Stimulated activated naive CD8-positive, alpha-beta T cell treated with anti-CD3 and anti-CD28 coated beads, Interleukin-15, amount 100 ng/mL, for 72 hours (primary cell): Measurements from ENCODE around the gene SIAE.

ENCODE experiments used
- ATAC-seq: fragments of 150-1000 bp; cut with Tn5 transposase; 2 replicates; pipeline ENCODE4 v1.10.0; 2021; ENCODE audit warnings: mild to moderate bottlenecking, moderate library complexity
- DNase-seq, 2 donors: peaks; one replicate each; pipeline ENCODE4 v3.0.0; 2021 to 2022
- H3K27ac Mint-ChIP-seq, 2 donors: one replicate each; pipeline ENCODE4 v1.8.0; 2022; ENCODE audit warnings: mild to moderate bottlenecking in 2 of 2, mixed read lengths in 2 of 2, moderate library complexity in 2 of 2
- H3K27me3 Mint-ChIP-seq: one replicate; pipeline ENCODE4 v1.8.0; 2022; ENCODE audit warnings: mixed read lengths
- H3K4me1 Mint-ChIP-seq: one replicate; pipeline ENCODE4 v1.8.0; 2022; ENCODE audit warnings: mild to moderate bottlenecking, mixed read lengths
- H3K4me3 Mint-ChIP-seq, 2 donors: one replicate each; pipeline ENCODE4 v1.8.0; 2022; ENCODE audit warnings: mild to moderate bottlenecking in 2 of 2, mixed read lengths in 2 of 2, moderate library complexity in 1 of 2
- H3K9me3 Mint-ChIP-seq, 2 donors: one replicate each; pipeline ENCODE4 v1.8.0; 2022; ENCODE audit warnings: mixed read lengths in 2 of 2

Gene SIAE

DNA sequence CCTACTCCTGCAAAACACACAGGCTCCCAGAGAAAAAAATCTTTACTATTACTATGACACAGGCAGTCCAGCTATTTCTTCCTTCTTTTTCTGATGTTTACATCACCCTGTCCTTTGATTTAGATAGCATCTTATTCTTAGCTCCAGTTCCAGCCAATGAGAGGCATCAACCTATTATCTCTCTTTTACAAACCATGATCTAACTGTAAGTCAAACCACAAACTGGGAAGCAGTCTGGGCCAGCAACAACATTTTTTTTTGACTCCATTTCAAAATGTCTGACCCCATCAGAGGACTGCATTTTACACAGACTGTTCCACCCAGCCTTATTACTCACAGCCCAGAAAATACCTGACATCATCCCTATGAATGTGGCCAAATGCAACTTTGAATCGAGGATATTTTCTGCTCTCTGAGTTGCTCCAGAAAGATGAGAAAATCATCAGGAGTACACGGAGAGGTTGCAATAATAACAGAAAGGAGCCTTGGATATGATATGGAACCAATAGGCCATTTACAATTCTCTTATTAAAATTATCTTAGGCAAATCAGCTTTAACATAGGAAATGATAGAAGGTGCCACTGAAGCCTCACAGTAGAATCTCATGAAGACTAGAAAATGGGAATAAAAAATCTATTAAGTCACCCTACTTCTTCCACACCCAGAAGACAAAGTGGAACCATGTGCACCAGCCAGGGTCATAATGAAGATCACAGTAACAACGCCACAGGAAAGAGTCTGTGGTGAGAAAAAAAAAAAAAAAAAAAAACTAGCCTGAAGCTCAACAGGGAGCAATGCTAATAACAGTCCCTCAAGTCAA, 29.7 kb downstream of the SIAE start:
- H3K4me1 Mint-ChIP-seq, result no peaks in the 10 kb centered on the region
- DNase-seq (no peak), ATAC-seq (no peak)
- H3K9me3 Mint-ChIP-seq, result no peaks in the 10 kb centered on the region
- H3K4me3 Mint-ChIP-seq, result no peak overlapping the region
- H3K27ac Mint-ChIP-seq, result no peak overlapping the region
- no peaks in the 10 kb centered on the region for H3K27me3 Mint-ChIP-seq

DNA sequence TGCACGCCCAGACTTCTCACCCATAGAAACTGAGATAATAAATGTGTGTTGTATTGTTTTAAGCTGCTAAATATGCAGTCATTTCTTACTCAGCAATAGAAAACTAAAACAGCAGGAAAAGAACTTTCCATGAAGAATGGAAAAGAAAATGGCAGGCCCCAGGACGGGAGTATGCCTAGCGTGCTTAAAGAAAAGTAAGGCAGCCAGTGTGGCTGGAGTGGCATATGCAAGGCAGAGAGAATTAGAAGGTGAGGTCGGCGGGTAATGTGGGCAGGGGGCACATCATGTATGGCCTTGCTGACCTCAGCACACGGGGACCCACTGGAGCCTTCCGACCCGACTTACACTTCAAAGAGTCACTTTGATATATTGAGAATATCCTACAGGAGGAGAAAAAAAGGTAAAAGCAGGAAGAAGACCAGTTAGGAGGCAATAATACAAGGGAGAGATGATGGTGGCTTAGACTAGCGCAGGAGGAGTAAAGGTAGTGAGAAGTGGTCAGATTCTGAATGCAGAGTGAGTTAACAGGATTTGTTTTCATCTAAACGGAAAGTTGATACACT, 30.4 kb downstream of the SIAE start:
- Mint-ChIP-seq H3K4me1 (no peaks in the 10 kb centered on the region), H3K27me3 (no peaks in the 10 kb centered on the region), H3K4me3 (no peak overlapping the region), H3K9me3 (no peaks in the 10 kb centered on the region), H3K27ac (no peak overlapping the region)
- ATAC-seq (no peak), DNase-seq (no peak)

DNA sequence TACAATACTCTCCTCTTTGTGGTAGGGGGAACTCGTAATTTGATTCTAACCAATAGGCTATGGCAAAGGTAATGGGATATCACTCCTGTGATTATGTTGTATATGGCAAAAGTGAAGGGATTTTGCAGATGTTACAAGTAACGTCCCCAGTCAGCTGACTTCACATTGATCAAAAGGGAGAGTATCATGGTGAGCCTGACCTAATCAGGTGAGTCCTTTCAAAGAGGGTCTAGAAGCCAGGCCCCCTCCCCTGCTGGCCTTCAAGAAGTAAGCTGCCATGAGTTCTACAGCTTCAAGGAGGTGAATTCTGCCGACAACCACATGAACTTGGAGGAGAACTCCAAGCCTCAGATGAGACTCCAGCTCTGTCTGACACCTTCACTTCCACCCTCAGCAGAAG, 30.9 kb downstream of the SIAE start:
- H3K4me3 Mint-ChIP-seq, result no peak overlapping the region
- no peak for DNase-seq
- H3K27ac Mint-ChIP-seq, result no peak overlapping the region
- ATAC-seq, result no peak
- no peaks in the 10 kb centered on the region for H3K9me3 Mint-ChIP-seq
- H3K4me1 Mint-ChIP-seq, result no peaks in the 10 kb centered on the region
- H3K27me3 Mint-ChIP-seq, result no peaks in the 10 kb centered on the region

DNA sequence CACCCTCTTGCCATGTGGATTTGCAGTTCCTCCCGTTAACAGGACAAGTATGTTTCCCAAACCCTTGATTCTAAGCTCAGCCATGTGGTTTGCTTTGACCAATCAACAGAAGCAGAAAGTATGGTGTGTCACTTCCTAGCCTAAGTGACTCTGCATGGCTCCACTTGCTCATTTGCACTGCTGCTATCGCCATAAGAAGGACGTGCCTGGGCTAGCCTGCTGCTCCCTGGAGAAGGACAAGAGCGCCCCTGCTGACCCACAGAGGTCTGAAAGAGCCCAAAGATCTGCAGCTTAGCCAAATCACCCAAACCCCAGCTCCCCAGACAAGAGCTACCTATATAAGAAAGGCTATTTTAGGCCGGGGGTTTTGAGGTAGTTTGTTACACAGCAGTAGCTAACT, 32.9 kb downstream of the SIAE start:
- Mint-ChIP-seq H3K4me1 (no peaks in the 10 kb centered on the region), H3K4me3 (no peak overlapping the region), H3K27me3 (no peaks in the 10 kb centered on the region), H3K9me3 (no peaks in the 10 kb centered on the region), H3K27ac (peak overlapping the region in 1 of 2 donors; percentile 21)
- DNase-seq (no peak), ATAC-seq (no peak)

DNA sequence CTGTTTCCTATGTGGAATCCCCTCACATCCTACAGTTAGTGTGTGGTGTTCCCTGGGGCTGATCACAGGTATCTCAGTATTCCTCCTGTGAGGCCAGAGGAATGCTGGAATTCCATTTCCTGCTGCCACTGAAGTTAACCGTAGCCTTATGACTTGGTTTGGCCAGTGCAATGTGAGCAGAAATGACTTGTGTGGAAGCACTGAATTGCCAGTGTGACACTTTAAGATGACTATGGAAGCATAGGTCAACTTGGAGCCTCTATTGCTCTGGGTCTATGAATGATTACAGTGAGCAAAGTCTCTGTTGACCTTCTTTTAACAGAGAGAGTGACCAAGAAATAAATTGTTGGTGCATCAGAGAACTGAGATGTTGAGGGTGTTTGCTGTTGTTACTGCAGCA, 34.4 kb downstream of the SIAE start:
- H3K27ac Mint-ChIP-seq, result no peak overlapping the region
- H3K4me1 Mint-ChIP-seq, result no peaks in the 10 kb centered on the region
- no peaks in the 10 kb centered on the region for H3K9me3 Mint-ChIP-seq
- no peak overlapping the region for H3K4me3 Mint-ChIP-seq
- H3K27me3 Mint-ChIP-seq, result no peaks in the 10 kb centered on the region
- DNase-seq, result no peak
- ATAC-seq, result no peak

DNA sequence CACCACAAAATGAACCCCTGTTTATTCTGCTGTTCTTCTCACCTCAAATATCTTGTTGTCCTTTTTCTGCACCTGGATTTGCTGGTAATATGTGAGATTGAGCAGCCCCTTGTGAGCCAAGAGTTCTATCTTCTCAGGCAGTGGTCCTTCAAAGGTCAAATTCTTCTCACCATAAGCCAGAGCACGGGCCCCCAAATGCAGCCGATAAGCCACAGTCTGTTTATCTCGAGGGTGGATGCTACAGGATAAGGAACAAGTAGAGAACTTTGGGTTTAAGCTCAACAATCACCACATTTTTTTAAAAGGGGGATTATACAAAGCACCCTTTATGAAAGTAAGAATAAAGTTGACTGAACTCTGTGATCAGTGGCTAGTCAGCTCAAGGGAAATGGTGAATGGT, 35.0 kb downstream of the SIAE start:
- no peaks in the 10 kb centered on the region for H3K27me3 Mint-ChIP-seq
- DNase-seq (no peak), ATAC-seq (no peak)
- no peaks in the 10 kb centered on the region for H3K4me1 Mint-ChIP-seq
- no peak overlapping the region for H3K27ac Mint-ChIP-seq
- no peak overlapping the region for H3K4me3 Mint-ChIP-seq
- H3K9me3 Mint-ChIP-seq, result no peaks in the 10 kb centered on the region

DNA sequence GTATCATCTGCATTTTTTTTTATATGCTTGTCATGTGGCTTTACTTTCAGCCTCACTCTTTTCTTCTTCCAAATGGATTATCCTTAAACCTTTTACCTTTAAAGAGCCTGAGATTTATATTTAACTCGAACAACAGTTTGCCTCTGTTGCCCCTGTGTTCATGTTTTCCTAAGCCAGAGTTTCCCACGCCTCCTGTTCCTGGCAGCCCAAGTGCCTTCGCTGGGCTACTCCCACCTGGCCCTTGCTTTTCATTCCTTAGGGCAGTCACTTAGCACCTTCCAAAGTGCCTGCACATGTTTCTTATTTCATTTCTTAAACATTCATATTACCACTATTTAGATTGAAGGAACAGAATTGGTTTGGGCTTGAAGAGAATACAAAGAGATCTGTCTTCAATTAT, 37.6 kb downstream of the SIAE start:
- no peaks in the 10 kb centered on the region for H3K4me1 Mint-ChIP-seq
- DNase-seq (no peak), ATAC-seq (no peak)
- no peak overlapping the region for H3K4me3 Mint-ChIP-seq
- no peaks in the 10 kb centered on the region for H3K9me3 Mint-ChIP-seq
- no peaks in the 10 kb centered on the region for H3K27me3 Mint-ChIP-seq
- no peak overlapping the region for H3K27ac Mint-ChIP-seq

DNA sequence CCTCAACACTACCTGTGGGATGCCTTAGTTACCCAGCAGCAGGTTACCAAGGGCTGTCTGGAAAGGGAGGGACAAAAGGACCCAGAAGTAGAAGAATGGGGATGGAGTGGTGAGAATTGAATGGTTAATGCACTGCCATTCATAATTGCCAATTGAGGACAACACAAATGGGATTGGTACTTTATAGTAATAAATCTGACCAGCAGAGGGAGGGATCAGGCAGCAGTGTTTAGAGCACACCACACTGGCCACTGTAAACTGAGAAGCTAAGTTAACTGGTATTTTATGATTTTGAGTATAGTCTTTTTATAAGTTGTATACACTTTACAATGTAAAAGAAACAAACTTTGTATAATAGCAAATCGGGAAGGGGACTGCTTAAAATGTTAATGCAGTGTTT, 40.2 kb downstream of the SIAE start:
- Mint-ChIP-seq H3K27me3 (no peaks in the 10 kb centered on the region), H3K9me3 (no peaks in the 10 kb centered on the region), H3K4me1 (no peaks in the 10 kb centered on the region), H3K27ac (peak overlapping the region in 1 of 2 donors; percentile 83), H3K4me3 (no peak overlapping the region)
- no peak for DNase-seq
- ATAC-seq, result no peak

DNA sequence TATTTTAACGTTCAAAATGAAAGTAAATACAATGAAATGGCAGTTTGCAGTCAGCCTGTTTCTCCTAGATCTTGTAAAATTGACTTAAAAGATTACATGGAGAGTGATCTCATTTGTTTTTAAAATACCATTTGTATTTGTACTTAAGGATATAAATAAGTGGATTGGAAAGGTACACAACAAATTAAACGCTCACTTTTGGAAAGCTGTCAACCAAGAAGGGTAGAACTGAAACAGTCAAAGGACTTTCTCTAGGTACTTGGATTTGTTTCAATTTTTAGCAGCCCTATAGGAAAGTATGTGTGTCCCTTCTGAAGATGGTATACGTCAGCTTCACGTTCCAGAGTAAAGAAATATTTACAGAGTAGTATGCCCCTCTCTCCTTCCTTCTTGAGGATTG, 43.6 kb downstream of the SIAE start:
- no peak overlapping the region for H3K4me3 Mint-ChIP-seq
- no peak for DNase-seq
- peaks cover 21% of the 10 kb centered on the region for H3K4me1 Mint-ChIP-seq
- no peaks in the 10 kb centered on the region for H3K9me3 Mint-ChIP-seq
- H3K27ac Mint-ChIP-seq, result no peak overlapping the region
- H3K27me3 Mint-ChIP-seq, result no peaks in the 10 kb centered on the region
- ATAC-seq, result no peak

DNA sequence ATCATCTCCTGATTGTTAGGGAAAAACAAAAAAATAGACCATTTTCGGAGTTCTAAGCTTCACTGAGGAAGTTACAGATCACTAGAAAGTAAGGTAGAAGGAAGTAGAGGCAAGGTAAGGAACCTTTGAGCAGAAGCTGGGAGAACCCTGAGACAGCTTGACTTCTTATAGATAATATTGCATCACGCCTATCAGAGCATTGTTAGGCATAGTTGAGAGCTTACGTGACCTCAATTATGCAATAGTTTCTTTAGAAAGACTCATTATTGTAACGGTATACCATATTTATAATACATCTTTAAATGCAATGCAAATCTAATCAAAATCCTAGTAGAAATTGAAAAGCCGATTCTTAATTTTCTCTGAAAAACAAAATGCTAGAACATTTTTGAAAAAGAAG, 46.0 kb downstream of the SIAE start:
- DNase-seq, result no peak
- Mint-ChIP-seq H3K4me1 (peaks cover 30% of the 10 kb centered on the region), H3K27ac (no peak overlapping the region), H3K4me3 (no peak overlapping the region), H3K9me3 (no peaks in the 10 kb centered on the region), H3K27me3 (no peaks in the 10 kb centered on the region)
- no peak for ATAC-seq

DNA sequence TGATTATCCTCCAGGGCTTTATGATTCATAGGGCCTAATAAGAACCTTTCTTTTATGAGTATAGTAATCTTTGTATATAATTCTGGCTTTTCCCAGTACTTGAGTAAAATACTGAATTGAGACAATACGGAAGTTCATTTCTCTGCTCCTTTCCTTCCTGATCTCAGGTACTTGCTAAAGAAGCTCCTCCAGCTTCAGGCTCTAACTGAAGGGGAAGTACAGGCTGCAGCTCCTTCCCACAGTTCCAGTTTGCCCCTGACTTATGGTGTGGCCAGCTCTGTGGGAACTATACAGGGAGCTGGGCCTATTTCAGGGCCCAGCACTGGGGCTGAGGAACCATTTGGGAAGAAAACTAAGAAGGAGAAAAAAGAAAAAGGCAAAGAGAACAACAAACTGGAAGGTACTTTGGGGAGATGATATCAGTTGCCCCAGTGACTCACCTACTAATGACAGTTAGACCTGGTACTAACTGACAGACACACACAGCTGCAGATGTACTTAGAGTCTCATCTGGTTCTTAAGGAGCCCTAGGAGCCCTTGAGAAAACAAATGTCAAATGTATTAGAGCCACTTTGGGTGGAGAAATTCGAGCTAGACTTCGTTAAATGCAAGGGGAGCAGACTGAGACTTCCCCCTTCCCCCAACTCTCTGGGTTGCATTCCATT, 47.9 kb downstream of the SIAE start:
- H3K27ac Mint-ChIP-seq, result peak overlapping the region; percentile 66 to 94
- H3K4me1 Mint-ChIP-seq, result peaks cover 30% of the 10 kb centered on the region
- no peaks in the 10 kb centered on the region for H3K27me3 Mint-ChIP-seq
- no peak overlapping the region for H3K4me3 Mint-ChIP-seq
- ATAC-seq (no peak), DNase-seq (no peak)
- no peaks in the 10 kb centered on the region for H3K9me3 Mint-ChIP-seq

DNA sequence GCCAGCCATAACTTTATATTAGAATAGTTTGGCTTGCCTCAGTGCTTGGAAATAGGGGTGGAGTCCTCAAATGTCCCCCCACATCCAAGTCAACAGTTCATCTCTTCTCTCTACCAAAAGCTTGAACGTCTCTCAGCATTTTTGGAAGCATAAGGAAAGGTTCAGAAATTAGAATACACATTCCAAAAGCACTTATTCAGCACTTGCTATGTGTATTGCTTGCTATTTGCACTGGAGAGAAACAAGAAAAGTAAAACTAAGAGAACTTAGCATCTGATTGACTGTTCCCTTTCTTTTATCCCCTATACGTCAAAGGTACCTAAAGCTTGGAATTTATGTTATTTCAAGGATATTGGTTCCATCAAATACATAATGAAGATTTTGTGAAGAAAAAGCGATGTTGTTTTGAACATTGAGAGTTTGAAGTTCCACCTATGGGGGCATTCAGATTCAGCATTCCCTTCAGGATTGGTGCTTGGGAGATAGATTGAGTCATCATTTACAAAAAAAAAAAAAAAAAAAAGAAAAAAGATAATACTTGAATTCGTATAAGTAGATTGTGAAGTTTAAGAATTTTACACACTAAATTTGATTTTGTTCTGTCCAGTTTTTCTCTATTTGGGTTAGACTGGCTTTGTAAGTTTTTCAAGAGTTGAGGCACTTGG, 49.5 kb downstream of the SIAE start:
- ATAC-seq, result no peak
- Mint-ChIP-seq H3K4me1 (peaks cover 30% of the 10 kb centered on the region), H3K27me3 (no peaks in the 10 kb centered on the region), H3K9me3 (no peaks in the 10 kb centered on the region), H3K27ac (peak overlapping the region; percentile 97 to 99), H3K4me3 (peak overlapping the region; percentile 96 to 97)
- no peak for DNase-seq

DNA sequence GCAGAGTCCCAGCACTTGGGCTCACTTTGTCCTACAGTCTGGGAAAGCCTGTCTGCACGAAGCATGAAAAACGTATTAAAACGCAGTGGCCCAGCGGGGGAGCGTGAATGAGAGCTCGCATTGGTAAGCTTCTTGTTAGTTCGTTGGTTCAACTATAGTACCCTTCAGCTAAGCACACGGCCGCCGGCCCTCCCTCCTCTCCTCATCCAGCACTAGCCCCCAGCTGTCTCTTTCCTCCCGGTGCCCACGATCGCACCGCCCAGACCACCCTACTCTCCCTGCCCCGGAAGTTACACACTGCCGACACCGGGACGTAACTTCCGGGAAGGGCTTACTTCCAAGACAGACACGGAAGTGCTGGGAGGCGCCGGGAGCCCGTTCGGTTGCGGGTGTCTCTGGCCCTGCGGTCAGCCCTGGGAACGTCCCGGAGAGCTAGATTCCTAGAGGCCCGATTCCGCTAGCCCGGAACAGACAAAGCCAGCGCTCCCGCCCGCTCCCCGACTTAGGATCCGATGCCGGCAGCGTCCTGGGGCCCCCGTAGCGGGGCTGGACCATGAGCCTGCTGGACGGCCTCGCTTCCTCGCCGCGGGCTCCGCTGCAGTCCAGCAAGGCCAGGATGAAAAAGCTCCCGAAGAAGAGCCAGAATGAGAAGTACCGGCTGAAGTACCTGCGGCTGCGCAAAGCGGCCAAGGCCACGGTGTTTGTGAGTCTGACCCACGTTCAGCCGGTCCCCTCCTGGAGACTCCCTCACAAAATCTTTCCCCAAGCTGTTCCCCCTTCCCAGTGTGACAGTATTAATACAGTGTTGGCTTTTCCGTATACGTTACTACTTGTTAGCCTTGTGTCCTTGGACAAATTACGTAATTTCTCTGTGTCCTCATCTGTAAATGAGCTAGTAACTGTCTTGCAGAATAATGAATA, 50.7 kb downstream of the SIAE start, which contains the start of gene TBRG1:
TBRG1 (plus strand) TSS at position 334 of the 921 bp plus-strand sequence; CDS start at position 554, 220 bp downstream.
- peak; percentile 60 to 77 for DNase-seq
- Mint-ChIP-seq H3K9me3 (no peaks in the 10 kb centered on the region), H3K27me3 (no peaks in the 10 kb centered on the region), H3K4me3 (peak within 1 kb of the TSS; percentile 96 to 97), H3K4me1 (peaks cover 30% of the 10 kb centered on the region), H3K27ac (peak within 1 kb of the TSS; percentile 97 to 99)
- peak; percentile 98 for ATAC-seq

DNA sequence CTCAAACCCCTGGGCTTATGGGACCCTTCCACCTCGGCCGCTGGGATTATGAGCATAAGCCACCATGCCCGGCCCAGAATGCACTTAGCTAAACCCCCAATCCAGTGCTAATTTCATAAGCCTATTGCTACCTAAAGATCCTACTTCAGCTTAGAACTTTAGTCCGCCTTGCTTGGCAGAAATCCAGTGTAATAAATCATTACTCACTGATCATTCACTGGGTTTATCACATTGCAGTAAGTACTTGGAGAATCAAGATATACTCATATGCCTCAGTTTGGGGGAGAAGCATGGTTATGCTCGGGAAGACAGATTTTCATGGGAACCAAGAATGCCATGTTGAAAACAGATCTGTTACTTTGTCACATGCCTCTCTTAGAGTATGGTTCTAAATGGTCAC, 54.7 kb downstream of the SIAE start:
- ATAC-seq (no peak), DNase-seq (no peak)
- Mint-ChIP-seq H3K9me3 (no peaks in the 10 kb centered on the region), H3K4me1 (peaks cover 4% of the 10 kb centered on the region), H3K27ac (no peak overlapping the region), H3K27me3 (no peaks in the 10 kb centered on the region), H3K4me3 (no peak overlapping the region)
